GM18508 (cell line): Measurements from ENCODE around the gene SAFB.
"Not testable (repeated sequence)": the region's sequence is repeated elsewhere in the genome, so short reads cannot be mapped to it uniquely, and the experiment has no call there.

Experiments
- ATAC-seq: cut with Tn5 transposase; IDR thresholded peaks from one replicate; pipeline ENCODE4 v1.9.1; 2021; ENCODE audit warnings: moderate number of reproducible peaks; ENCODE audit not compliant: insufficient read depth, unreplicated experiment

SAFB gene

GRCh38 chr19:5694956-5695648 lies 72.2 kb downstream of the SAFB start:
- no peak for ATAC-seq

- no peak for ATAC-seq
Observed at GRCh38 chr19:5695649-5696195, 72.8 kb downstream of the SAFB start.

GRCh38 chr19:5696196-5697021 lies 73.5 kb downstream of the SAFB start:
- ATAC-seq = no peak

- ATAC-seq = no peak
Observed at GRCh38 chr19:5697022-5697889, 74.4 kb downstream of the SAFB start.

- no peak for ATAC-seq
Observed at GRCh38 chr19:5697890-5698634, 75.2 kb downstream of the SAFB start.

GRCh38 chr19:5698635-5699422 lies 75.9 kb downstream of the SAFB start:
- ATAC-seq = no peak

GRCh38 chr19:5700455-5701092 lies 77.7 kb downstream of the SAFB start:
- no peak for ATAC-seq

- ATAC-seq = not testable (repeated sequence)
Observed at GRCh38 chr19:5702053-5702410, 79.1 kb downstream of the SAFB start.

GRCh38 chr19:5703819-5704818 lies 81.2 kb downstream of the SAFB start:
- ATAC-seq = no peak

GRCh38 chr19:5705552-5705951 lies 82.7 kb downstream of the SAFB start:
- ATAC-seq = no peak

GRCh38 chr19:5706876-5707573 lies 84.1 kb downstream of the SAFB start:
- ATAC-seq = no peak

GRCh38 chr19:5707576-5708575 lies 85.0 kb downstream of the SAFB start:
- ATAC-seq = no peak

- no peak for ATAC-seq
Observed at GRCh38 chr19:5711025-5711424, 88.1 kb downstream of the SAFB start.

GRCh38 chr19:5711713-5712161 lies 88.9 kb downstream of the SAFB start:
- ATAC-seq = no peak

GRCh38 chr19:5713228-5713627 lies 90.3 kb downstream of the SAFB start:
- ATAC-seq = no peak

- ATAC-seq = no peak
Observed at GRCh38 chr19:5714816-5715215, 91.9 kb downstream of the SAFB start.
